IMR-90 (cell line): Measurements from ENCODE around the gene SNX30. TPM values are rescaled to one million over a fixed set of nuclear protein-coding genes. Genes with fewer than 3 reads are reported as not detected.

ENCODE experiments used
- ATAC-seq: fragments of 200-7000 bp; cut with Tn5 transposase; 2 replicates; pipeline ENCODE4 v1.9.1; 2020; ENCODE audit warnings: low read depth, mild to moderate bottlenecking, moderate library complexity
- BruUV-seq: library from RNA; stranded (reverse); fragments of 400-500 nt; replicated peaks from 2 replicates; lab custom pipeline; 2021; lab: Mats Ljungman, UMichigan
- CTCF ChIA-PET: fragments of 300-600 bp; formaldehyde crosslinking; extraction: SDS; loops from one replicate; lab custom pipeline; 2021; ENCODE audit warnings: antibody characterized with exemption; lab: Yijun Ruan, JAX
- POLR2A ChIA-PET: fragments of 300-600 bp; sonication (Branson Sonifier 250); formaldehyde crosslinking; loops from one replicate; lab custom pipeline; 2022; ENCODE audit warnings: antibody characterized with exemption; ENCODE audit not compliant: unreplicated experiment; lab: Charles Lee
- DNase-seq: peaks from one replicate; pipeline ENCODE4 v3.0.0; 2013
- H2AFZ ChIP-seq: replicated peaks from 2 replicates; pipeline ENCODE3; 2013; ENCODE audit warnings: low read length, mild to moderate bottlenecking; ENCODE audit not compliant: poor library complexity
- H2AK5ac ChIP-seq: 2 replicates; pipeline ENCODE4 v1.6.1; 2013; ENCODE audit warnings: low read depth, low read length, inconsistent platforms
- H2AK9ac ChIP-seq: replicated peaks from 2 replicates; pipeline ENCODE3; 2013; ENCODE audit warnings: mild to moderate bottlenecking, low read depth, low read length, moderate library complexity; ENCODE audit not compliant: poor library complexity
- H2BK120ac ChIP-seq: 2 replicates; pipeline ENCODE4 v1.6.1; 2013; ENCODE audit warnings: low read depth, low read length, inconsistent platforms
- H2BK15ac ChIP-seq: 3 replicates; pipeline ENCODE4 v1.6.1; 2013; ENCODE audit warnings: low read depth, low read length, inconsistent platforms
- H2BK20ac ChIP-seq: 2 replicates; pipeline ENCODE4 v1.6.1; 2013; ENCODE audit warnings: low read depth, mild to moderate bottlenecking, inconsistent platforms, low read length, moderate library complexity
- H2BK5ac ChIP-seq: 2 replicates; pipeline ENCODE4 v1.6.1; 2013; ENCODE audit warnings: mild to moderate bottlenecking, low read depth, low read length, inconsistent platforms; ENCODE audit not compliant: poor library complexity, severe bottlenecking
- H3K14ac ChIP-seq: replicated peaks from 2 replicates; pipeline ENCODE4 v1.6.1; 2013; ENCODE audit warnings: low read depth, low read length, inconsistent platforms
- H3K18ac ChIP-seq: 2 replicates; pipeline ENCODE4 v1.6.1; 2013; ENCODE audit warnings: low read depth, low read length, control low read depth
- H3K23ac ChIP-seq: 2 replicates; pipeline ENCODE4 v1.6.1; 2013; ENCODE audit warnings: low read depth, low read length, inconsistent platforms
- H3K27ac ChIP-seq: 2 replicates; pipeline ENCODE4 v1.5.1; 2013; ENCODE audit warnings: mild to moderate bottlenecking, control low read depth, low read length; ENCODE audit not compliant: insufficient read depth
- H3K27me3 ChIP-seq: 2 replicates; pipeline ENCODE4 v1.6.1; 2013; ENCODE audit warnings: low read length; ENCODE audit not compliant: control insufficient read depth, insufficient read depth
- H3K36me3 ChIP-seq: 2 replicates; pipeline ENCODE4 v1.6.1; 2013; ENCODE audit warnings: low read length, mixed read lengths; ENCODE audit not compliant: control insufficient read depth, insufficient read depth
- H3K4ac ChIP-seq: 2 replicates; pipeline ENCODE4 v1.6.1; 2013; ENCODE audit warnings: low read depth, low read length, inconsistent platforms
- H3K4me1 ChIP-seq: 2 replicates; pipeline ENCODE4 v1.6.1; 2013; ENCODE audit warnings: low read length, mixed read lengths; ENCODE audit not compliant: control insufficient read depth, insufficient read depth
- H3K4me2 ChIP-seq: 2 replicates; pipeline ENCODE4 v1.6.1; 2013; ENCODE audit warnings: low read depth, mild to moderate bottlenecking, control low read depth, low read length, moderate library complexity
- H3K4me3 ChIP-seq: 2 replicates; pipeline ENCODE4 v1.5.1; 2013; ENCODE audit warnings: low read depth, mild to moderate bottlenecking, control low read depth, low read length, moderate library complexity; ENCODE audit not compliant: insufficient read depth
- H3K56ac ChIP-seq: 2 replicates; pipeline ENCODE4 v1.6.1; 2013; ENCODE audit warnings: low read length, inconsistent platforms; ENCODE audit not compliant: insufficient read depth; ENCODE audit errors: extremely low read depth
- H3K79me1 ChIP-seq, 2 experiments: 2 replicates each; pipeline ENCODE4 v1.6.1; 2013; ENCODE audit warnings: low read length in 2 of 2, inconsistent platforms in 1 of 2, low read depth in 1 of 2
- H3K9ac ChIP-seq: 2 replicates; pipeline ENCODE4 v1.6.1; 2013; ENCODE audit warnings: low read depth, low read length, control low read depth
- H3K9me1 ChIP-seq: 2 replicates; pipeline ENCODE4 v1.6.1; 2013; ENCODE audit warnings: low read length, inconsistent platforms; ENCODE audit not compliant: insufficient read depth
- H3K9me3 ChIP-seq: 2 replicates; pipeline ENCODE4 v1.6.1; 2013; ENCODE audit warnings: low read length; ENCODE audit not compliant: control insufficient read depth, insufficient read depth
- H4K20me1 ChIP-seq: 2 replicates; pipeline ENCODE4 v1.6.1; 2013; ENCODE audit warnings: low read length, inconsistent platforms; ENCODE audit not compliant: insufficient read depth
- H4K5ac ChIP-seq: 2 replicates; pipeline ENCODE4 v1.6.1; 2013; ENCODE audit warnings: mild to moderate bottlenecking, low read depth, low read length, control low read depth
- H4K8ac ChIP-seq, 2 experiments: 2 replicates each; pipeline ENCODE4 v1.6.1; 2013; ENCODE audit warnings: low read depth in 2 of 2, low read length in 2 of 2, control low read depth in 1 of 2, inconsistent platforms in 1 of 2
- H4K91ac ChIP-seq: 2 replicates; pipeline ENCODE4 v1.6.1; 2013; ENCODE audit warnings: low read depth, low read length, inconsistent platforms; ENCODE audit not compliant: insufficient read depth
- MXI1 ChIP-seq: IDR thresholded peaks from 2 replicates; pipeline ENCODE4 v1.6.1; 2012; ENCODE audit warnings: low read depth, mild to moderate bottlenecking, low read length, moderate library complexity, borderline replicate concordance
- WGBS, 2 experiments: methylation state at CpG; one replicate each; pipeline versions ENCODE4 v1.1.5 to v1.1.7; 2013; ENCODE audit warnings: missing lambda C conversion rate in 2 of 2; ENCODE audit not compliant: insufficient read length in 1 of 2; ENCODE audit errors: extremely low coverage in 2 of 2; 5-methylcytosine and 5-hydroxymethylcytosine counted together
- dilution Hi-C: fragments of 300-500 bp; cut with HindIII; formaldehyde crosslinking; loops from one replicate; pipeline ENCODE4 v1.14.3; 2018; ENCODE audit warnings: low sequenced_read_pairs; ENCODE audit not compliant: unreplicated experiment
- in situ Hi-C: fragments of 300-500 bp; cut with MboI; formaldehyde crosslinking; loops from 3 replicates; pipeline ENCODE4 v1.14.3; 2019; ENCODE audit warnings: low sequenced_read_pairs, inconsistent platforms, mixed read lengths
- intact Hi-C: fragments of 100-400 bp; cut with micrococcal nuclease; formaldehyde crosslinking; loops from 2 replicates; pipeline ENCODE4 v1.10.0; 2022
- polyA plus RNA-seq, 3 experiments: library from polyadenylated mRNA; depleted of rRNA; stranded (reverse); fragments of >200 nt; gene quantifications; 2 replicates each; pipeline ENCODE4 v1.2.3, GENCODE V29; 2012; ENCODE audit warnings: low replicate concordance in 1 of 3
- total RNA-seq: library from RNA; depleted of rRNA; stranded (reverse); fragments of >200 nt; gene quantifications from 2 replicates; pipeline ENCODE4 v1.2.3, GENCODE V29; 2012
- TF ChIP-seq, protein P1 (sequence below): fragments of 150-350 bp; IDR thresholded peaks from 2 replicates; pipeline ENCODE4 v1.6.1; 2017; ENCODE audit warnings: mild to moderate bottlenecking, antibody characterized with exemption, low read length, low read depth

The SNX30 gene
- total and polyA plus RNA-seq, 2 of the 4 experiments (the other 2 are of a cell fraction) = 8.0 to 18.8 TPM

DNA sequence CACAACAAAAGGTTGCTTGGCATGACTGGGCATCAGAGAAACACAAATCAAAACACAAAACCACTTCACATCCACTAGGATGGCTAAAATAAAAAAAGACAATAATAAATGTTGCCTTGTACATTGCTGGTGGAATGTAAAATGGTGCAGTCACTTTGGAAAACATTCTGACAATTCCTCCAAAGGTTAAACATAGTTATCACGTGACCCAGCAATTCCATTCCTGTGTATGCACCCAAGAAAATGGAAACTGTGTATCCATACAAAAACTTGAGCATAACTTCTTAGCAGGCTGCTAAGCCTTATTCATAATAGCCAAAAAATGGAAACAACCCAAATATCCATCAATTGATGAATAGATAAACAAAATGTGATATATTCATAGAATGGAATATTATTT, 150.3 kb downstream of the SNX30 start:
- Histone ChIP-seq H3K4ac (no peak overlapping the region), H3K56ac (no peak overlapping the region), H3K27me3 (peaks cover 17% of the 10 kb centered on the region), H4K8ac (no peak overlapping the region), H3K4me3 (no peak overlapping the region), H2AK5ac (no peak overlapping the region), H2BK120ac (no peak overlapping the region), H3K23ac (no peak overlapping the region), H2AFZ (no peak overlapping the region), H3K9me1 (no peaks in the 10 kb centered on the region), H3K27ac (no peak overlapping the region), H4K91ac (no peak overlapping the region), H2BK5ac (no peak overlapping the region), H3K4me2 (no peak overlapping the region), H3K14ac (no peak overlapping the region), H2BK15ac (no peak overlapping the region), H2BK20ac (no peak overlapping the region), H4K20me1 (no peaks in the 10 kb centered on the region), H3K9ac (no peak overlapping the region), H2AK9ac (no peak overlapping the region), H3K4me1 (no peaks in the 10 kb centered on the region), H3K79me1 (no peaks in the 10 kb centered on the region), H3K18ac (no peak overlapping the region), H3K9me3 (no peaks in the 10 kb centered on the region), H4K5ac (no peak overlapping the region), H3K36me3 (no peaks in the 10 kb centered on the region)
- WGBS, 2 experiments = no CpG with 5 or more reads among the region's 1 CpG
- BruUV-seq = no TSS peak
- DNase-seq (no peak), ATAC-seq (no peak)
- in situ Hi-C loops = no loop called here
- no peak for TF ChIP-seq MXI1
- TF ChIP-seq, protein P1, sequence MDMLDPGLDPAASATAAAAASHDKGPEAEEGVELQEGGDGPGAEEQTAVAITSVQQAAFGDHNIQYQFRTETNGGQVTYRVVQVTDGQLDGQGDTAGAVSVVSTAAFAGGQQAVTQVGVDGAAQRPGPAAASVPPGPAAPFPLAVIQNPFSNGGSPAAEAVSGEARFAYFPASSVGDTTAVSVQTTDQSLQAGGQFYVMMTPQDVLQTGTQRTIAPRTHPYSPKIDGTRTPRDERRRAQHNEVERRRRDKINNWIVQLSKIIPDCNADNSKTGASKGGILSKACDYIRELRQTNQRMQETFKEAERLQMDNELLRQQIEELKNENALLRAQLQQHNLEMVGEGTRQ = 0 out of 2 replicates have a peak, but pooled peaks have one; percentile 26
- intact Hi-C loops = loop anchor here (5.0 to 10.0 kb wide), 2 partner anchors 149 to 186 kb away; partner anchors contain the start of genes INIP and SNX30
- ChIA-PET CTCF (no interaction called here), POLR2A (no interaction called here)
- dilution Hi-C loops = no loop called here
